H9 (cell line): ENCODE data around the gene ACSL4. TPM values are rescaled to one million over a fixed set of nuclear protein-coding genes. Genes with fewer than 3 reads are reported as not detected.
A peak's percentile ranks its signal among the peaks of the same experiment; 100 is the strongest.

Source experiments
- DNase-seq: peaks from one replicate; pipeline ENCODE4 v3.0.0-alpha.2; 2017
- H2AFZ ChIP-seq: one replicate; pipeline ENCODE4 v1.6.1; 2013; ENCODE audit warnings: mild to moderate bottlenecking, low read length, control low read depth, moderate library complexity
- H2AK5ac ChIP-seq: 2 replicates; pipeline ENCODE4 v1.6.1; 2013; ENCODE audit warnings: low read length, control low read depth, mixed read lengths; ENCODE audit not compliant: insufficient read length
- H2BK120ac ChIP-seq: one replicate; pipeline ENCODE4 v1.6.1; 2013; ENCODE audit warnings: low read depth, mild to moderate bottlenecking, low read length, control low read depth, inconsistent platforms; ENCODE audit not compliant: poor library complexity, severe bottlenecking
- H2BK12ac ChIP-seq: 2 replicates; pipeline ENCODE4 v1.6.1; 2013; ENCODE audit warnings: low read length, control low read depth, mixed read lengths, low read depth; ENCODE audit not compliant: insufficient read length
- H2BK15ac ChIP-seq: 2 replicates; pipeline ENCODE4 v1.6.1; 2013; ENCODE audit warnings: low read depth, low read length, control low read depth
- H2BK20ac ChIP-seq: one replicate; pipeline ENCODE4 v1.6.1; 2013; ENCODE audit warnings: low read depth, mild to moderate bottlenecking, low read length, control low read depth, inconsistent platforms; ENCODE audit not compliant: poor library complexity, severe bottlenecking
- H2BK5ac ChIP-seq: 2 replicates; pipeline ENCODE4 v1.6.1; 2013; ENCODE audit warnings: low read length, control low read depth, mixed read lengths; ENCODE audit not compliant: insufficient read length
- H3K14ac ChIP-seq: 2 replicates; pipeline ENCODE4 v1.6.1; 2013; ENCODE audit warnings: low read length, control low read depth; ENCODE audit not compliant: insufficient read depth
- H3K18ac ChIP-seq: 2 replicates; pipeline ENCODE4 v1.6.1; 2013; ENCODE audit warnings: low read depth, mild to moderate bottlenecking, mixed read lengths, low read length, control low read depth; ENCODE audit not compliant: insufficient read length
- H3K23ac ChIP-seq: 2 replicates; pipeline ENCODE4 v1.6.1; 2013; ENCODE audit warnings: low read length, control low read depth, mixed read lengths, low read depth; ENCODE audit not compliant: insufficient read length
- H3K23me2 ChIP-seq: 2 replicates; pipeline ENCODE4 v1.6.1; 2013; ENCODE audit warnings: low read depth, mild to moderate bottlenecking, mixed read lengths, low read length, control low read depth; ENCODE audit not compliant: insufficient read length, poor library complexity, severe bottlenecking
- H3K27ac ChIP-seq: 2 replicates; pipeline ENCODE4 v1.5.1; 2013; ENCODE audit warnings: low read length, control low read depth, mixed read lengths, low read depth; ENCODE audit not compliant: insufficient read length
- H3K27me3 ChIP-seq: 2 replicates; pipeline ENCODE4 v1.6.1; 2013; ENCODE audit warnings: low read length, control low read depth, inconsistent platforms; ENCODE audit not compliant: insufficient read depth
- H3K4ac ChIP-seq: 2 replicates; pipeline ENCODE4 v1.6.1; 2013; ENCODE audit warnings: low read depth, mild to moderate bottlenecking, control low read depth, inconsistent platforms, low read length, moderate library complexity
- H3K4me1 ChIP-seq: 2 replicates; pipeline ENCODE4 v1.6.1; 2013; ENCODE audit warnings: low read length, control low read depth, inconsistent platforms; ENCODE audit not compliant: insufficient read depth
- H3K4me2 ChIP-seq: 2 replicates; pipeline ENCODE4 v1.6.1; 2013; ENCODE audit warnings: low read length, control low read depth, mixed read lengths; ENCODE audit not compliant: insufficient read length, insufficient read depth
- H3K56ac ChIP-seq: 2 replicates; pipeline ENCODE4 v1.6.1; 2013; ENCODE audit warnings: low read depth, mild to moderate bottlenecking, mixed read lengths, low read length, control low read depth; ENCODE audit not compliant: insufficient read length
- H3K79me1 ChIP-seq: 2 replicates; pipeline ENCODE4 v1.6.1; 2013; ENCODE audit warnings: low read depth, mild to moderate bottlenecking, moderate library complexity, low read length, control low read depth, inconsistent platforms; ENCODE audit not compliant: insufficient read depth, poor library complexity, severe bottlenecking
- H3K79me2 ChIP-seq: 2 replicates; pipeline ENCODE4 v1.6.1; 2013; ENCODE audit warnings: low read length, control low read depth, inconsistent platforms; ENCODE audit not compliant: insufficient read depth
- H3K9ac ChIP-seq: 2 replicates; pipeline ENCODE4 v1.6.1; 2013; ENCODE audit warnings: low read length, control low read depth, mixed read lengths; ENCODE audit not compliant: insufficient read length; ENCODE audit errors: extremely low read depth
- H3K9me3 ChIP-seq: one replicate; pipeline ENCODE4 v1.6.1; 2013; ENCODE audit warnings: low read depth, low read length, inconsistent platforms; ENCODE audit not compliant: control insufficient read depth
- H3T11ph ChIP-seq: one replicate; pipeline ENCODE4 v1.6.1; 2013; ENCODE audit warnings: mild to moderate bottlenecking, low read length, control low read depth, inconsistent platforms
- H4K20me1 ChIP-seq: one replicate; pipeline ENCODE4 v1.6.1; 2013; ENCODE audit not compliant: control insufficient read depth, insufficient read length, insufficient read depth
- H4K5ac ChIP-seq: 2 replicates; pipeline ENCODE4 v1.6.1; 2013; ENCODE audit warnings: low read depth, mild to moderate bottlenecking, mixed read lengths, low read length, control low read depth; ENCODE audit not compliant: insufficient read length
- H4K8ac ChIP-seq: replicated peaks from 2 replicates; pipeline ENCODE4 v1.6.1; 2013; ENCODE audit warnings: low read length, control low read depth, mixed read lengths, low read depth; ENCODE audit not compliant: insufficient read length
- H4K91ac ChIP-seq: 2 replicates; pipeline ENCODE4 v1.6.1; 2013; ENCODE audit warnings: low read depth, mild to moderate bottlenecking, moderate library complexity, mixed read lengths, low read length, control low read depth; ENCODE audit not compliant: insufficient read length
- H3K27ac Mint-ChIP-seq, 3 experiments: 2 replicates in 2 of 3; 3 replicates in 1 of 3; pipeline ENCODE4 v1.8.0; 2020 to 2021; ENCODE audit warnings: mixed read lengths in 3 of 3, mild to moderate bottlenecking in 1 of 3, moderate library complexity in 1 of 3
- H3K27me3 Mint-ChIP-seq: 2 replicates; pipeline ENCODE4 v1.8.0; 2021; ENCODE audit warnings: low read depth, mild to moderate bottlenecking, moderate library complexity, mixed read lengths
- H3K36me3 Mint-ChIP-seq, 3 experiments: 2 replicates in 2 of 3; 3 replicates in 1 of 3; pipeline ENCODE4 v1.8.0; 2020 to 2021; ENCODE audit warnings: low read depth in 3 of 3, mixed read lengths in 3 of 3; ENCODE audit not compliant: insufficient read depth in 1 of 3
- H3K4me1 Mint-ChIP-seq, 2 experiments: 2 replicates each; pipeline ENCODE4 v1.8.0; 2020; ENCODE audit warnings: mixed read lengths in 2 of 2
- H3K4me3 Mint-ChIP-seq, 2 experiments: 2 replicates in 1 of 2; 3 replicates in 1 of 2; pipeline ENCODE4 v1.8.0; 2020 to 2021; ENCODE audit warnings: mild to moderate bottlenecking in 2 of 2, mixed read lengths in 2 of 2, moderate library complexity in 1 of 2
- H3K9me3 Mint-ChIP-seq, 2 experiments: 2 replicates in 1 of 2; 3 replicates in 1 of 2; pipeline ENCODE4 v1.8.0; 2020; ENCODE audit warnings: mild to moderate bottlenecking in 2 of 2, mixed read lengths in 2 of 2, moderate library complexity in 1 of 2
- WGBS: extraction: QIAGEN DNeasy Blood & Tissue Kit; methylation state at CpG from one replicate; pipeline ENCODE4 v1.1.7; 2013; ENCODE audit warnings: missing lambda C conversion rate, low lambda C conversion rate, mixed read lengths; ENCODE audit not compliant: insufficient read length; ENCODE audit errors: extremely low coverage; 5-methylcytosine and 5-hydroxymethylcytosine counted together
- total RNA-seq: library from RNA; stranded (reverse); gene quantifications from 2 replicates; pipeline ENCODE4 v1.2.1, GENCODE V29; 2021
- TF ChIP-seq, protein P1 (sequence below): fragments of 200-600 bp; sonication (generic); conservative IDR thresholded peaks from 3 replicates; pipeline ENCODE4 v1.8.0; 2021; ENCODE audit warnings: antibody characterized with exemption, mild to moderate bottlenecking

ACSL4 gene
- total RNA-seq, 1 experiment from 2014 or later = 41.6 TPM

DNA sequence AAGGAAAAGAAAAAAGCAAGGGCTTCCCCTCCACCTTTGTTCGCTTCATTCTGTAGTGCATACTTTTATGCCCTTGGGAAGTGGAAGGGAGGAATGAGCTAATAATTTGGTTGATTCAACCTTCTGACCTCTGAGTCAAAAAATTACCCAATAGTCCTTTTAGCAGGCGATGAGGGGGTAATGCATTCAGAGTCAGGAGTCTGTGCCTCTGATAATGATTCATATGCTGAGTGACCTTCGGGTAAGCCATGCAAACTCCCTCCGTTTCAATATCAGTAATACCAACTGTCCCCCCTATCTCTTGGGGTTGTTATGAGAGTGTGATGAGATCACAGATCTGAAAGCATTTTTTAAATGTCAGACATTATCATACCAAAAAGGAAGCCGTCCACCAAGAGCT is 41.6 kb upstream of the ACSL4 start:
- H4K91ac ChIP-seq = no peak overlapping the region
- WGBS = no CpG with 5 or more reads among the region's 5 CpGs
- no peak overlapping the region for H2BK20ac ChIP-seq
- H3K23ac ChIP-seq = no peak overlapping the region
- no peak overlapping the region for H3K56ac ChIP-seq
- no peak overlapping the region for H3T11ph ChIP-seq
- no peak overlapping the region for H3K14ac ChIP-seq
- H3K27ac Mint-ChIP-seq = 0 out of 7 replicates have a peak overlapping the region, but pooled peaks of 1 of the 3 experiments have one; percentile 11
- H4K5ac ChIP-seq = no peak overlapping the region
- H3K4ac ChIP-seq = no peak overlapping the region
- H4K8ac ChIP-seq = no peak overlapping the region
- no peak overlapping the region for H2AK5ac ChIP-seq
- no peak overlapping the region for H2BK120ac ChIP-seq
- no peaks in the 10 kb centered on the region for H3K79me1 ChIP-seq
- no peaks in the 10 kb centered on the region; the same call in 1 of the 2 replicates for H3K4me1 ChIP-seq
- H3K4me3 Mint-ChIP-seq = no peak overlapping the region
- H2BK12ac ChIP-seq = no peak overlapping the region
- no peak for DNase-seq
- no peaks in the 10 kb centered on the region for H4K20me1 ChIP-seq
- no peak overlapping the region for H3K27ac ChIP-seq
- H3K9ac ChIP-seq = no peak overlapping the region
- H3K79me2 ChIP-seq = no peaks in the 10 kb centered on the region
- H2AFZ ChIP-seq = no peak overlapping the region
- H3K27me3 Mint-ChIP-seq = peaks cover 1% of the 10 kb centered on the region; the same call in 1 of the 2 replicates
- peaks cover 14 to 19% of the 10 kb centered on the region in 2 experiments for H3K4me1 Mint-ChIP-seq
- H3K9me3 Mint-ChIP-seq = peaks cover 4 to 9% of the 10 kb centered on the region in 2 experiments; a peak in 4 of 5 replicates
- H2BK5ac ChIP-seq = no peak overlapping the region
- H3K27me3 ChIP-seq = no peaks in the 10 kb centered on the region
- no peaks in the 10 kb centered on the region for H3K9me3 ChIP-seq
- no peak overlapping the region for H3K18ac ChIP-seq
- H3K4me2 ChIP-seq = no peak overlapping the region
- H3K23me2 ChIP-seq = no peaks in the 10 kb centered on the region
- no peak overlapping the region for H2BK15ac ChIP-seq
- TF ChIP-seq, protein P1, sequence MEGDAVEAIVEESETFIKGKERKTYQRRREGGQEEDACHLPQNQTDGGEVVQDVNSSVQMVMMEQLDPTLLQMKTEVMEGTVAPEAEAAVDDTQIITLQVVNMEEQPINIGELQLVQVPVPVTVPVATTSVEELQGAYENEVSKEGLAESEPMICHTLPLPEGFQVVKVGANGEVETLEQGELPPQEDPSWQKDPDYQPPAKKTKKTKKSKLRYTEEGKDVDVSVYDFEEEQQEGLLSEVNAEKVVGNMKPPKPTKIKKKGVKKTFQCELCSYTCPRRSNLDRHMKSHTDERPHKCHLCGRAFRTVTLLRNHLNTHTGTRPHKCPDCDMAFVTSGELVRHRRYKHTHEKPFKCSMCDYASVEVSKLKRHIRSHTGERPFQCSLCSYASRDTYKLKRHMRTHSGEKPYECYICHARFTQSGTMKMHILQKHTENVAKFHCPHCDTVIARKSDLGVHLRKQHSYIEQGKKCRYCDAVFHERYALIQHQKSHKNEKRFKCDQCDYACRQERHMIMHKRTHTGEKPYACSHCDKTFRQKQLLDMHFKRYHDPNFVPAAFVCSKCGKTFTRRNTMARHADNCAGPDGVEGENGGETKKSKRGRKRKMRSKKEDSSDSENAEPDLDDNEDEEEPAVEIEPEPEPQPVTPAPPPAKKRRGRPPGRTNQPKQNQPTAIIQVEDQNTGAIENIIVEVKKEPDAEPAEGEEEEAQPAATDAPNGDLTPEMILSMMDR = no peak
- H3K36me3 Mint-ChIP-seq = peaks cover 0 to 9% (median 5%) of the 10 kb centered on the region in 3 experiments; a peak in 5 of 7 replicates
